Endothelial cell of umbilical vein (primary cell): ENCODE results near the gene PLEKHA6. TPM values are rescaled to one million over a fixed set of nuclear protein-coding genes. Genes with fewer than 3 reads are reported as not detected.

Source experiments
- BruUV-seq: library from RNA; stranded (reverse); fragments of 400-500 nt; replicated peaks from 2 replicates; lab custom pipeline; 2021; lab: Mats Ljungman, UMichigan
- CTCF ChIA-PET: fragments of 300-600, 350-600 bp; sonication (Branson Sonifier 250); formaldehyde crosslinking; loops from one replicate; lab custom pipeline; 2021; ENCODE audit warnings: antibody characterized with exemption, inconsistent platforms; lab: Charles Lee
- POLR2A ChIA-PET: fragments of 300-600, 350-600 bp; sonication (Branson Sonifier 250); formaldehyde crosslinking; loops from one replicate; lab custom pipeline; 2021; ENCODE audit warnings: antibody characterized with exemption, inconsistent platforms; lab: Charles Lee
- DNase-seq: peaks from one replicate; pipeline ENCODE4 v3.0.0-alpha.2; 2011; ENCODE audit warnings: low read depth, low spot score
- FAIRE-seq: peaks from 2 replicates; lab custom pipeline; 2011; peaks lifted over from hg19 to GRCh38; lab: Jason Lieb, UNC
- H2AFZ ChIP-seq: 2 replicates; pipeline ENCODE4 v1.6.0; 2012; ENCODE audit warnings: low read depth, low read length, control low read depth, inconsistent platforms
- H3K27ac ChIP-seq: 2 replicates; pipeline ENCODE4 v1.5.1; 2011; ENCODE audit warnings: low read depth, mild to moderate bottlenecking, control low read depth, low read length, moderate library complexity; ENCODE audit not compliant: insufficient read depth
- H3K27me3 ChIP-seq, 2 experiments: 2 replicates each; pipeline versions ENCODE4 v1.6.0 to v1.6.1; 2011; ENCODE audit warnings: low read length in 2 of 2, mixed read lengths in 1 of 2; ENCODE audit not compliant: control insufficient read depth in 2 of 2, insufficient read depth in 2 of 2
- H3K36me3 ChIP-seq, 2 experiments: 2 replicates in 1 of 2; 3 replicates in 1 of 2; pipeline ENCODE4 v1.5.1; 2011; ENCODE audit warnings: low read length in 2 of 2, mild to moderate bottlenecking in 1 of 2, moderate library complexity in 1 of 2; ENCODE audit not compliant: control insufficient read depth in 2 of 2, insufficient read depth in 2 of 2; ENCODE audit errors: extremely low read depth in 1 of 2
- H3K4me1 ChIP-seq: 3 replicates; pipeline ENCODE4 v1.5.1; 2011; ENCODE audit warnings: mild to moderate bottlenecking, low read length; ENCODE audit not compliant: control insufficient read depth, insufficient read depth; ENCODE audit errors: extremely low read depth
- H3K4me2 ChIP-seq: 2 replicates; pipeline ENCODE4 v1.6.1; 2011; ENCODE audit warnings: low read length, control low read depth, mixed read lengths; ENCODE audit not compliant: insufficient read depth
- H3K4me3 ChIP-seq, 3 experiments: fragments of 200-600 bp in 1 of 3; sonication (generic), shearing (Covaris generic) in 1 of 3; replicated peaks in 1 of 3; 2 replicates each; pipeline ENCODE4 v1.5.1; 2011 to 2016; ENCODE audit warnings: control low read depth in 3 of 3, low read length in 3 of 3, mild to moderate bottlenecking in 2 of 3, inconsistent platforms in 1 of 3, low read depth in 1 of 3, moderate library complexity in 1 of 3; ENCODE audit not compliant: insufficient read depth in 1 of 3
- H3K79me2 ChIP-seq: 2 replicates; pipeline ENCODE4 v1.6.0; 2012; ENCODE audit warnings: low read length, inconsistent platforms; ENCODE audit not compliant: control insufficient read depth, insufficient read depth
- H3K9ac ChIP-seq: replicated peaks from 2 replicates; pipeline ENCODE3; 2011; ENCODE audit warnings: low read length, control low read depth; ENCODE audit not compliant: insufficient read depth; ENCODE audit errors: extremely low read depth
- H3K9me1 ChIP-seq: replicated peaks from 3 replicates; pipeline ENCODE4 v1.6.0; 2011; ENCODE audit warnings: mild to moderate bottlenecking, low read length; ENCODE audit not compliant: control insufficient read depth, insufficient read depth; ENCODE audit errors: extremely low read depth
- H3K9me3 ChIP-seq: replicated peaks from 2 replicates; pipeline ENCODE4 v1.5.1; 2012; ENCODE audit warnings: low read length, inconsistent platforms; ENCODE audit not compliant: control insufficient read depth, insufficient read depth
- H4K20me1 ChIP-seq: replicated peaks from 2 replicates; pipeline ENCODE3; 2011; ENCODE audit warnings: mild to moderate bottlenecking, low read length; ENCODE audit not compliant: control insufficient read depth, insufficient read depth; ENCODE audit errors: extremely low read depth
- EZH2 ChIP-seq: IDR thresholded peaks from 2 replicates; pipeline ENCODE4 v1.6.1; 2012; ENCODE audit warnings: borderline replicate concordance, low read depth, mild to moderate bottlenecking, moderate library complexity, low read length, inconsistent platforms; ENCODE audit not compliant: severe bottlenecking
- FOS ChIP-seq: IDR thresholded peaks from 2 replicates; pipeline ENCODE4 v1.6.1; 2011; ENCODE audit warnings: mild to moderate bottlenecking, low read length, moderate library complexity, borderline replicate concordance; ENCODE audit not compliant: insufficient read depth
- GATA2 ChIP-seq: IDR thresholded peaks from 2 replicates; pipeline ENCODE4 v1.7.0; 2011; ENCODE audit warnings: low read depth, mild to moderate bottlenecking, moderate library complexity, mixed read lengths, low read length; ENCODE audit not compliant: insufficient read length, insufficient read depth
- JUN ChIP-seq: IDR thresholded peaks from 2 replicates; pipeline ENCODE4 v1.6.1; 2011; ENCODE audit warnings: borderline replicate concordance, low read depth; ENCODE audit not compliant: insufficient read length, insufficient read depth
- MYC ChIP-seq: IDR thresholded peaks from one replicate; pipeline ENCODE4 v1.6.1; 2011; ENCODE audit warnings: mild to moderate bottlenecking, low read depth, low read length
- POLR2A ChIP-seq: IDR thresholded peaks from 2 replicates; pipeline ENCODE4 v1.6.1; 2012; ENCODE audit warnings: low read depth, mild to moderate bottlenecking, control low read depth, low read length
- POLR2AphosphoS5 ChIP-seq: IDR thresholded peaks from 2 replicates; pipeline ENCODE4 v1.6.1; 2012; ENCODE audit warnings: low read depth, mild to moderate bottlenecking, control low read depth, low read length, moderate library complexity; ENCODE audit not compliant: insufficient read depth
- dilution Hi-C: fragments of 300-500 bp; cut with MboI; formaldehyde crosslinking; loops from one replicate; pipeline ENCODE4 v1.15.0; 2019; ENCODE audit warnings: low sequenced_read_pairs; ENCODE audit not compliant: extremely low pct_ligation_motif_present
- intact Hi-C: fragments of 100-400 bp; cut with micrococcal nuclease; formaldehyde crosslinking; loops from one replicate; pipeline ENCODE4 v1.10.0; 2022
- polyA plus RNA-seq, 4 experiments: library from polyadenylated mRNA; depleted of rRNA in 3 of 4; stranded (reverse) in 3 of 4; unstranded in 1 of 4; fragments of >200 nt; gene quantifications; 2 replicates each; pipeline versions ENCODE4 v1.2.1 to v1.2.3, GENCODE V29; 2011 to 2012; ENCODE audit warnings: missing spikeins in 1 of 4
- total RNA-seq: library from RNA; stranded (reverse); gene quantifications from 2 replicates; pipeline ENCODE4 v1.2.3, GENCODE V29; 2021
- TF ChIP-seq, protein P1 (sequence below): IDR thresholded peaks from 2 replicates; pipeline ENCODE4 v1.6.1; 2011; ENCODE audit not compliant: insufficient read depth, insufficient read length
- TF ChIP-seq, protein P2 (sequence below), 2 donors: IDR thresholded peaks; 1 replicate in 1 of 2; 2 replicates in 1 of 2; pipeline ENCODE4 v1.5.1; 2011; ENCODE audit warnings: low read length in 2 of 2, mild to moderate bottlenecking in 2 of 2, moderate library complexity in 2 of 2, control low read depth in 1 of 2, inconsistent platforms in 1 of 2, low read depth in 1 of 2; ENCODE audit not compliant: insufficient read depth in 1 of 2; ENCODE audit errors: extremely low read depth in 1 of 2

PLEKHA6 gene
- total and polyA plus RNA-seq, 2 donors (not counting 3 experiments of a cell fraction or from before 2014, with no cell fraction given), result 2.1 to 15.0 TPM

- intact Hi-C loops, result loop anchor here (1.0 kb wide), 1 partner anchor 10 kb away; no protein-coding TSS in a partner anchor
- Histone ChIP-seq H3K9ac (peak overlapping the region; percentile 85), H3K27ac (no peak overlapping the region), H4K20me1 (peaks cover 40% of the 10 kb centered on the region), H3K27me3 (no peaks in the 10 kb centered on the region), H3K4me2 (peak overlapping the region; percentile 89), H3K9me1 (no peaks in the 10 kb centered on the region), H3K79me2 (peaks cover 80% of the 10 kb centered on the region), H3K4me1 (peaks cover 22% of the 10 kb centered on the region), H3K9me3 (no peaks in the 10 kb centered on the region), H2AFZ (no peak overlapping the region), H3K4me3 (peak overlapping the region; percentile 49 to 94 (median 78)), H3K36me3 (peaks cover 6 to 14% of the 10 kb centered on the region in 2 experiments)
- FAIRE-seq, result no peak
- dilution Hi-C loops, result no loop called here
- POLR2A ChIA-PET, result interaction anchor here (0.5 to 0.7 kb wide), 3 partner anchors 36 to 244 kb away, joined by 3 read pairs; partner anchors contain the start of gene MDM4
- DNase-seq, result no peak
- BruUV-seq, result no TSS peak
- TF ChIP-seq MYC (no peak), EZH2 (no peak), FOS (no peak), GATA2 (no peak), POLR2A (no peak), JUN (no peak), POLR2AphosphoS5 (no peak)
- TF ChIP-seq, protein P1, sequence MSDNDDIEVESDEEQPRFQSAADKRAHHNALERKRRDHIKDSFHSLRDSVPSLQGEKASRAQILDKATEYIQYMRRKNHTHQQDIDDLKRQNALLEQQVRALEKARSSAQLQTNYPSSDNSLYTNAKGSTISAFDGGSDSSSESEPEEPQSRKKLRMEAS, result no peak
- TF ChIP-seq, protein P2, sequence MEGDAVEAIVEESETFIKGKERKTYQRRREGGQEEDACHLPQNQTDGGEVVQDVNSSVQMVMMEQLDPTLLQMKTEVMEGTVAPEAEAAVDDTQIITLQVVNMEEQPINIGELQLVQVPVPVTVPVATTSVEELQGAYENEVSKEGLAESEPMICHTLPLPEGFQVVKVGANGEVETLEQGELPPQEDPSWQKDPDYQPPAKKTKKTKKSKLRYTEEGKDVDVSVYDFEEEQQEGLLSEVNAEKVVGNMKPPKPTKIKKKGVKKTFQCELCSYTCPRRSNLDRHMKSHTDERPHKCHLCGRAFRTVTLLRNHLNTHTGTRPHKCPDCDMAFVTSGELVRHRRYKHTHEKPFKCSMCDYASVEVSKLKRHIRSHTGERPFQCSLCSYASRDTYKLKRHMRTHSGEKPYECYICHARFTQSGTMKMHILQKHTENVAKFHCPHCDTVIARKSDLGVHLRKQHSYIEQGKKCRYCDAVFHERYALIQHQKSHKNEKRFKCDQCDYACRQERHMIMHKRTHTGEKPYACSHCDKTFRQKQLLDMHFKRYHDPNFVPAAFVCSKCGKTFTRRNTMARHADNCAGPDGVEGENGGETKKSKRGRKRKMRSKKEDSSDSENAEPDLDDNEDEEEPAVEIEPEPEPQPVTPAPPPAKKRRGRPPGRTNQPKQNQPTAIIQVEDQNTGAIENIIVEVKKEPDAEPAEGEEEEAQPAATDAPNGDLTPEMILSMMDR (IDR thresholded peaks at IDR 0.05; ENCODE audit: extremely low read depth in 1 of 2, insufficient read depth in 1 of 2, low read depth in 1 of 2, low read length in 2 of 2), result no peak
- CTCF ChIA-PET, result interaction anchor here (1.6 to 4.7 kb wide), 7 partner anchors 10 to 97 kb away, joined by 4 to 77 read pairs (median 12); no protein-coding TSS in a partner anchor
Observed at GRCh38 chr1:204408602-204409001, 48.9 kb upstream of the PLEKHA6 start.
